COLO668 (cell line): ENCODE results near the gene SOX30.

Source experiments
- DNase-seq: peaks from one replicate; lab custom pipeline; 2025; ENCODE audit not compliant: unreplicated experiment; lab: John Stamatoyannopoulos, UW

The SOX30 gene

GRCh38 chr5:157578079-157578780, 74.0 kb downstream of the SOX30 start:
- no peak for DNase-seq

- DNase-seq = no peak
Observed at GRCh38 chr5:157576678-157577077, 75.6 kb downstream of the SOX30 start.
